ENCODE data around the gene ABCA7.

ABCA7 gene

DNA sequence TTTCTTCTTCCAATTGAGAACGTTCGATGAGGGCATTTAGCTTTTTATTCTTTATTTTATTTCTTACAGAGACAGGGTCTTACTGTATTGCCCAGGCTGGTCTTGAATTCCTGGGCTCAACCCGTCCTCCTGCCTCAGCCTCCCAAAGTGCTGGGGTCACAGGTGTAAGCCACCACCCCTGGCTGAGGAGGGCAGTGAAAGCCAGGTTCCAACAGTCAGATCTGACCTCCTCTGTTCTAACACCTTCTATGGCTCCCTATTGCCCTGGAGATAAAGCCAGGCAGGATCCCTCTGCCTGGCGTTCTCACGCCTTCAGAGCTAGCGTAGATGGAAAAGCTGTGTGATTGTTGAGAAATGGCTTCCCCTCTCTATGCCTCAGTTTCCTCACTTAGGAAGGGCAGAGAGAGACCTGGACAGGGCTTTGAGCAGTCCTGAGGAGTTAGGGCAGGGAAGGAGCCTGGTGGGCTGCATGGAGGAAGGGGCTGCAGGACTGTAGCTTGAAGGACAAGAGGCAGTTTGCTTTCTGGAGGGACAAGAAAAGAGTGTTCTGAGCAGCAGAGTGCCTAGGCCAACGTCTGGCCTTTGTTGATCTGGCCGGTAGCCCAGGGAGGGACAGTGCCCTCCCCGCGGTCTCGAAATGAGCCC, 32.6 kb downstream of the ABCA7 start:
- no peak for DNase-seq (ENCODE audit: low spot score)

DNA sequence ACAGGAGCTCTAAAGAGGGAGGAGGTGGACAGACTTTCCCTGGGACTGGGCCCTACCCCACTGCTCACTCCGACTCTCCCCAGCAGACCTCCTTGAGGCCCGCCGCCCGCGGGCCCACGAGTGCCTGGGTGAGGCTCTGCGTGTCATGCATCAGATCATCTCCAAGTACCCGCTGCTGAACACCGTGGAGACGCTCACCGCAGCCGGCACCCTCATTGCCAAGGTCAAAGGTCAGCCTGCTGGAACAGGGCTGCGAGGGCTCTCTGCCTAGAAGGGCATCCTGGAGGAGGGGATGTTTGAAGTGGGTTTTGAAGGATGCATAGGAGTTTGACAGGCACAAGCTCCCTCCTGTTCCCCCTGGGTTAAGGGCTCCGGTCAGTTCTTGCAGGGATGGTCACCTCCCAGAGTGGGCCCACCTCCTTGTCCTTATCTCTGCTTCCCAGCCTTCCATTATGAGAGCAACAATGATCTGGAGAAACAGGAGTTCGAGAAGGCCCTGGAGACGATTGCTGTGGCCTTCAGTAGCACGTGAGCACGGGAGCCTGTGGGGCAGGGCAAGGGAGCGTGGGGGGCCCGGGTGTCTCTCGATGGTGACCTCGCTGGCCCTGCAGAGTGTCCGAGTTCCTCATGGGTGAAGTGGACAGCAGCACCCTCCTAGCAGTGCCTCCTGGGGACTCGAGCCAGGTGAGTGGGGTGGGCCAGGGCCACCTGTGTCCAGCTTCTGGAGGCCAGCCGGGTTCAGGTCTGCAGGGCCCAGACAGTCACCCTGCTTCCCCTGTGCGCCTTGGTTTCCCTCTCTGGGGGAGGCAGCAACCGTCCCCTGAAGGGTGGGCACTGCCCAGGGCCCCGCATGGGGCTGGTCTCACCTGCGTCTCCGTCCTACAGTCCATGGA, 33.4 kb downstream of the ABCA7 start:
- DNase-seq (ENCODE audit: low spot score) = no peak

DNA sequence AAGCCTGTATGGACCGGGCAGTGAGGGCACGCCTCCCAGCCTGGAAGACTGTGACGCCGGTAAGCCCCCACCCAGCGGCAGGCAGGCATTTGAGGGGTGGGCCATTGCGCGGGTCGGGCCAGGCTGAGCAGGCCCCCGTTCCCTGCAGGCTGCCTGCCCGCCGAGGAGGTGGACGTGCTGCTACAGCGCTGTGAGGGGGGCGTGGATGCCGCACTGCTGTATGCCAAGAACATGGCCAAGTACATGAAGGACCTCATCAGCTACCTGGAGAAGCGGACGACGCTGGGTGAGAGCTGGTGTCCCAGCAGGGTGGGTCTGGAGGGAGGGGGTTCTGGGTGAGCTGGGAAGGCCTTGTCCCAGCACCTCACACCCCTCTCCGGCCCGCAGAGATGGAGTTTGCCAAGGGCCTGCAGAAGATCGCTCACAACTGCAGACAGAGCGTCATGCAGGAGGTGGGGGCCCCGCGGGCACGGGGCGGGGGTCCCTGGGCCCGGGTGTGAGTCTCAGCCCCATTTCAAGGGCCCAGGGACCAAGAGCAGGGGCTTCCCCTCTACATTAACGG, 34.1 kb downstream of the ABCA7 start:
- no peak for DNase-seq (ENCODE audit: low spot score)

DNA sequence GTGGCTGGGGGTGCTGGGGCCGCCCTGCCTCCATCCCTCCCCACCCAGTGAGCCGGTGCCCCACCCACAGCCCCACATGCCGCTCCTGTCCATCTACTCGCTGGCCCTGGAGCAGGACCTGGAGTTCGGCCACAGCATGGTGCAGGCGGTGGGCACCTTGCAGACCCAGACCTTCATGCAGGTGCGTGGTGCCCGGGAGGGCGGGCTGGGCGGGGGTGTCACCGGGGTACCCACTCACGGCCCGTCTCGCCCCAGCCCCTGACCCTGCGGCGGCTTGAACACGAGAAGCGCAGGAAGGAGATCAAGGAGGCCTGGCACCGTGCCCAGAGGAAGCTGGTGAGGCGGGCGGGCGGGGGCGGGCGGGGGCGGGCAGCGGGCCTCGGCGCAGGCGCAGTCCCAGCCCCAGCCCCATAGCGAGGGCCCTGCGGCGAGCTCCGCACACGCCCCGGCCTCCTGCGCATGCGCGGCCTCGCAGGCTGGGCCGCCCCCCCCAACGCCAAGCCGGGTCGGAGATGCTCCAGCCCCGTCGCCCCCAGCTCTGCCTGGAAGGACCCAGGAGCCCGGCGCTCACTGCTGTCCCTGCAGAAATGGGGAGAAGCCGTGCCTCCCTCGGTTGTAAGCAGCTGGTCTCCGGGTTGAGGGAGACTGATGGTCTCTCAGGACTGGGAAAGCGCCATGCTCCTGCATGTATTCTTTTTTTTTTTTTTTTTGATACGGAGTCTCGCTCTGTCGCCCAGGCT, 34.8 kb downstream of the ABCA7 start:
- peak; percentile 96 for DNase-seq (ENCODE audit: low spot score)

DNA sequence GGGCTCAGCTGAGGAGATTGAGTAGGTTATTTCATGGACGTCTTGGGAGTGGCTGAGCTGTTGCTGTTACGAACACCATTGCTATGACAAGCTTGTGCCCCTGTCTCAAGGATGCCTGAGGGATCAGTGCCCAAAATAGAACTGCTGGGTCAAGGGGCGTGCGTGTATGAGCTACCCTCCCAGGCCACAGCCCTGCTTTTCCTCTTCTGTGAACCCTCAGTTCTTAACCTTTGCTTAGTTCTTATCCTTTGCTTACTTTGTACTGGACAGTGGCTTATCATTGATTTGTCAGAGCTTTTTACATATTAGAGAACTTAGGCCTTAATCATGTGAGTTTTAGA, 36.1 kb downstream of the ABCA7 start:
- DNase-seq (ENCODE audit: low spot score) = no peak

DNA sequence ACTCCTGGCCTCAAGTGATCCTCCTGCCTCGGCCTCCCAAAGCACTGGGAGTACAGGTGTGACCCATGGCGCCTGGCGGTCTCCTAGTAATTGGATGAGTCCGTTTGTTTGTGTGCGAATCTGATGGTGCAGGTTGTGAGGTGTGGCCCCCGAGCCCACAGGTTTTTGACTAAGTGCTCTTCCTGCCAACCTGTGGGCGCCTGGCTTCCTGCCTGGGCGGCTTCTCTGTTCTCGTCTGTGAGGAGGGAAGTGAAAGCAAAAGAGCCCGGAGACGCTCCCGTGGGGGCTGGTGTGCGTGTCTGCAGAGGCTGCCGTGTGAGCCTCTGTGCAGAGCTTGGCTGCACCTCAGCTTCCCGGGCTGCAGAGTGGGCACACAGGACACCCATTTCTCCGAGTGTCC, 37.0 kb downstream of the ABCA7 start:
- DNase-seq (ENCODE audit: low spot score) = peak; percentile 87

DNA sequence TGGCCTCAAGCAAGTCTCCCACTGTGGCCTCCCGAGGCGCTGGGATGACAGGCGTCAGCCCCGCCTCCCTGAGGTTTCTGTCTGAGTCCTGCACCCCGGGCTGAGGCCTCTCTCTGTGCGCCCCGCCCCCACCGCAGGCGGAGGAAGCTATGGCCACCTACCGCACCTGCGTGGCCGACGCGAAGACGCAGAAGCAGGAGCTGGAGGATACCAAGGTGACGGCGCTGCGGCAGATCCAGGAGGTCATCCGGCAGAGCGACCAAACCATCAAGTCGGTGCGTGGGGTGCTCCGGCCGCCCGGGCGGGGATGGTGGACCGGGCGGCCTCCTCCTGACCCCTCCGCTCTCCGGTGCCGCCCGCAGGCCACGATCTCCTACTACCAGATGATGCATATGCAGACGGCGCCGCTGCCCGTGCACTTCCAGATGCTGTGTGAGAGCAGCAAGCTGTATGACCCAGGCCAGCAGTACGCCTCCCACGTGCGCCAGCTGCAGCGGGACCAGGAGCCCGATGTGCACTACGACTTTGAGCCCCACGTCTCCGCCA, 39.7 kb downstream of the ABCA7 start:
- DNase-seq (ENCODE audit: low spot score) = no peak

DNA sequence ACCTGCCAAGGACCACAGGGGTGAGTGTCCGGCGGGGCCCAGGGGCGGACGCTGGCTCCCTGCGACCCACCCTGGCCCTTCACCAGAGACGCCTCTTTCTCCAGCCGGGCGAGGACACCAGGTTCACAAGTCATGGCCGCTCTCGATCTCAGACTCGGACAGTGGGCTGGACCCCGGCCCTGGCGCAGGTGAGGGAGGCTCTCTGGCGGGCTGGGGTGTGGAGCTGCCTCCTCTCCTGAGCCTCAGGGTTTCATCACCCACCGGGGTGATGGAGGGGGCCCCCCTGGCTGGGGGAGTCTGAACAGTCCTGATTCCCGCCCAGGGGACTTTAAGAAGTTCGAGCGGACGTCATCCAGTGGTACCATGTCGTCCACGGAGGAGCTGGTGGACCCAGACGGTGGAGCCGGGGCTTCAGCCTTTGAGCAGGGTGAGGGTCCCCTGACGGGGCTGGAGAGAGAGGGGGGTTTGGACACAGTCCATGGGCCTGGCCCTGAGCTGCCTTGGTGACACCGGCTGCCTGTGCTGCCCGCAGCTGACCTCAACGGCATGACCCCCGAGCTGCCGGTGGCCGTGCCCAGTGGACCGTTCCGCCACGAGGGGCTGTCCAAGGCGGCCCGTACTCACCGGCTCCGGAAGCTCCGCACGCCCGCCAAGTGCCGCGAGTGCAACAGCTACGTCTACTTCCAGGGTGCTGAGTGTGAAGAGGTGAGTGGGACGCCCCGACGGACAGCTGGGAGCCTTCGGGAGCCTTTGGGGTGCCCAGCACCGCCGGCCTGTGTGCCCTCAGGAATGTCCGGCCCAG, 40.7 kb downstream of the ABCA7 start:
- no peak for DNase-seq (ENCODE audit: low spot score)

DNA sequence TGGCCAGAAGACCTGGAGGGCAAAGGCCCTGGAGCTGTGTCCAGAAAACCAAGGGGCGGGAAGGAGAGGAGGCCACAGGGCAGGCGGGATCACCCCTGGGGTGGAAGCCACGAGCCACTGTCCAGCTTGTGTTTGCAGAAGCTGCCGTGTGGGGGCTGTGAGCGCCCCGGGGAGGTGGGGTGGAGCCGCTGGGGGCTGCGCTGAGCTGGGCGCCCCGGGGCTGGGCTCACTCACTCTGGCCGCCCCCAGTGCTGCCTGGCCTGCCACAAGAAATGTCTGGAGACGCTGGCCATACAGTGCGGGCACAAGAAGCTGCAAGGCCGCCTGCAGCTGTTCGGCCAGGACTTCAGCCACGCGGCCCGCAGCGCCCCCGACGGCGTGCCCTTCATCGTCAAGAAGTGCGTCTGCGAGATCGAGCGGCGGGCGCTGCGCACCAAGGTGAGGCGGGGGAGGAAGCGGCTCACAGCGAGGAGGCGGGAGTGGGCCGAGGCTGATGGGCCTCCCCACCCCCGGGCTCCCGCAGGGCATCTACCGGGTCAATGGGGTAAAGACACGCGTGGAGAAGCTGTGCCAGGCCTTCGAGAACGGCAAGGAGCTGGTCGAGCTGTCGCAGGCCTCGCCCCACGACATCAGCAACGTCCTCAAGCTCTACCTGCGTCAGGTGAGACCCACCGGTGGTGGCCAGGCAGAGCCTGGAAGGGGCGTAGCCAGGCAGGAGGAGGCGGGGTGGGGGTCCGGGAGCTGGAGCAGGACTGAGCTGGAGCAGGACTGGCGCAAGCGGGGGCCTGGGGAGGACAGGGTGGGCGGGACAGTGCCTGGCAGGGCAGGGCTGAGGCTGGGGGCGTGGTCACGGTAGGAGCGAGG, 41.6 kb downstream of the ABCA7 start:
- no peak for DNase-seq (ENCODE audit: low spot score)

DNA sequence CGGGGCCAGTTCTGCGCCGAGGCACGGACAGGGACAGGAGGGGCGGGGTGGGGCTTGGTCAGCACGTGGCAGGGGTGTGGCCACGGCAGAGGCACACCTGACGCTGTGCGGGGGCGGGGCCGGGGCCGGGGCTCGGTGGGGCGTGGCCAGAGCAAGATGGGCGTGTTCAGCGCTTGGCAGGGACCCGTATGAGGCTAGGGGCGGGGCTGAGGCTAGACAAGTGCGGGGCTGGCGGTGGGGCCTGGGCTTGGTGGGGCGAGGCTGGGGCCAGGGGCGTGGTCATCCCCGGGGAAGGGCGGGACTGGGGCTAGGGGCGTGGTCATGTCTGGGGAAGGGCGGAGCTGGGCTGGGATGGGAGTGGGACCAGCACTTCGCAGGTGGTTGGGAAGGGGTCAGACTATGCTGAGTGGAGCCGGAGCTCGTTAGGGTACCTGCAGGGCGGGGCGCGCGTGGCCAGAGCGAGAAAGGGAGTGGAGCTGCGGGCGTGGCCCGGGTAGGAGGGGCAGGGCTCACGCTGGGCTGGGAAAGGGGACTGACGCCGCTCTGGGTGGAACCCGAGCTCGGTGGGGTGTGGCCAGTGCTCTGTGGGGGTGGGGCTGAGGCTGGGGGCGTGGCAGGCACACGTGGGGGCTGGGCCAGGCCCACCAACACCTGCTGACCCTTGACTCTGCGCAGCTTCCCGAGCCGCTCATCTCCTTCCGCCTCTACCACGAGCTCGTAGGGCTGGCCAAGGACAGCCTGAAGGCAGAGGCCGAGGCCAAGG, 42.4 kb downstream of the ABCA7 start:
- DNase-seq (ENCODE audit: low spot score) = peak; percentile 88

DNA sequence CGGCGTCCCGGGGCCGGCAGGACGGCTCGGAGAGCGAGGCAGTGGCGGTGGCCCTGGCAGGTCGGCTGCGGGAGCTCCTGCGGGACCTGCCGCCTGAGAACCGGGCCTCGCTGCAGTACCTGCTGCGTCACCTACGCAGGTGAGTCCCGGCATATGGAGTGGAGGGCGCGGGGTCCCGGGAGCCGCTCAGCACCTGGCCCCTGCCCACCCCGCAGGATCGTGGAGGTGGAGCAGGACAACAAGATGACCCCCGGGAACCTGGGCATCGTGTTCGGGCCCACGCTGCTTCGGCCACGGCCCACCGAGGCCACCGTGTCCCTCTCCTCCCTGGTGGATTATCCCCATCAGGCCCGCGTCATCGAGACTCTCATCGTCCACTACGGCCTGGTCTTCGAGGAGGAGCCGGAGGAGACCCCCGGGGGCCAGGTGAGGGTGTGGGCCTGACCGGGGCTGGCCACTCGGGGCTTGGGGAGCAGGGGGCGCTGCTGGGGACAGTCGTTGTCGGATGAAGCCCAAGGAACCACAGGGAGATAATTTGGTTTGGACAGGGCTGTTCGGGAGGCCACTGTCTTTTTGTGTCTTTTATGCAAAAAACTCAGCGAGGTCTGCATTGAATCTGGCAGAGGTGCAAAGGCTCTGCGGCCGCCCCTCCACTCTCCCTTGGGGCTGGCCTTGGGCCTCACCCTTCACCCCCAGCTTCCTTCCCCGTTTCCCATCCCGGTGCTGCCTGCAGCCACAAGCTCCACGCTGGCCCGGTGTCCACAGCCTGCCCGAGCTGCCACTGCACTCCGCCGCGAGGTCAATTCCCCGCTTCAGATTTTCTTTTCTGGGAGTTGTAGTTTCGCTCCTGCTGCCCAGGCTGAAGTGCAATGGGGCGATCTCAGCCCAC, 43.3 kb downstream of the ABCA7 start:
- no peak for DNase-seq (ENCODE audit: low spot score)

DNA sequence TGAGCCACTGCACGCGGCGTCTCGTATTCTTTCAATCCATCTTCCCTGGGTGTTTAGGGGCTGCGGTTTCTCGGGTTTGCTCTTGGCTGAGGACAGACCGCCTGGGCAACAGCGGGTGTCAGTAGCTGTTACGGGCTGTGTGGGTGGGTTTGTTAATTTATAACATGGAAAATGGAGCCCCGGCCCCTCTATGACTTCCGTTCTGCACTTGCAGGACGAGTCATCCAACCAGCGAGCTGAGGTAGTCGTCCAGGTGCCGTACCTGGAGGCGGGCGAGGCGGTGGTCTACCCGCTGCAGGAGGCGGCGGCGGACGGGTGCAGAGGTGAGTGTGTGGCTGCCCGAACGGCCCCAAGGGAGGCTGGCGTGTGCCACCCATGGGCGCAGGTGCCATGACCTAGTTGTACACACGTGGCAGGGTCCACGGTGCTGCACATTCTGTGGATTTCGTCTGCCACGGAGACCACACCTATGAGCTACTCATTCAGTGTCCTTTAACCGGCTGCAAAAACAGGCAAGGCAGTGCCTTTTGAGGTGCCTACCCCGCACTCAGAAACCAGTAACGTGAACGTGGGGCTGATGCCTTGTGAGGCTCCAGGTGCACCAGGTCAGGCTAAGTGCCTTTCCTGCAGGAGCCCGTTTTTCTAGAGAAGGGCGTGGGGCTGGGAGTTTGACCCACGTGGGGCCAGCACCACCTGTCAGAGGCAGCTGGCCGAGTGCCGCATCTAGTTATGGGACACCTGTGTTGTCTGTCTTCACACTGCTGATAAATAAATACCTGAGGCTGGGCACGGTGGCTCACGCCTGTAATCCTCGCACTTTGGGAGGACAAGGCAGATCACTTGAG, 44.3 kb downstream of the ABCA7 start:
- DNase-seq (ENCODE audit: low spot score) = no peak

DNA sequence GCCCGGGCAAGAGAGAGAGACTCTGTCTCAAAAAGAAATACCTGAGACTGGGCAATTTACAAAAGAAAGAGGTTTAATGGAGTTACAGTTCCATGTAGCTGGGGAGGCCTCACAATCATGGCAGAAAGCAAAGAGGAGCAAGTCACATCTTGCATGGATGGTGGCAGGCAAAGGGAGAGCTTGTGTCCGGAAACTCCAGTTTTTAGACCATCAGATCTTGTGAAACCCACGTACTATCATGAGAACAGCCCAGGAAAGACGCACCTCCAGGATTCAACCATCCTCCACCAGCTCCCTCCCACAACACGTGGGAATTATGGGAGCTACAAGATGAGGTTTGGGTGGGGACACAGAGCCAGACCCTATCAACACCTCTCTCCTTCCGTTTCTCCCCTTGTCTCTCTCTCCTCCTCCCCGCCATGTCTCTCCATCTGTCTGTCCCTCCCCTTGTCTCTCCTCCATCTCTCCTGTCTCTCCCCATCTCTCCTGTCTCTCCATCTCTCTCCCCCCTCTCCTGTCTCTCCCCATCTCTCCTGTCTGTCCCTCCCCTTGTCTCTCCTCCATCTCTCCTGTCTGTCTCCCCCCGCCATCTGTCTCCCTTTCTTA, 45.2 kb downstream of the ABCA7 start:
- no peak for DNase-seq (ENCODE audit: low spot score)

DNA sequence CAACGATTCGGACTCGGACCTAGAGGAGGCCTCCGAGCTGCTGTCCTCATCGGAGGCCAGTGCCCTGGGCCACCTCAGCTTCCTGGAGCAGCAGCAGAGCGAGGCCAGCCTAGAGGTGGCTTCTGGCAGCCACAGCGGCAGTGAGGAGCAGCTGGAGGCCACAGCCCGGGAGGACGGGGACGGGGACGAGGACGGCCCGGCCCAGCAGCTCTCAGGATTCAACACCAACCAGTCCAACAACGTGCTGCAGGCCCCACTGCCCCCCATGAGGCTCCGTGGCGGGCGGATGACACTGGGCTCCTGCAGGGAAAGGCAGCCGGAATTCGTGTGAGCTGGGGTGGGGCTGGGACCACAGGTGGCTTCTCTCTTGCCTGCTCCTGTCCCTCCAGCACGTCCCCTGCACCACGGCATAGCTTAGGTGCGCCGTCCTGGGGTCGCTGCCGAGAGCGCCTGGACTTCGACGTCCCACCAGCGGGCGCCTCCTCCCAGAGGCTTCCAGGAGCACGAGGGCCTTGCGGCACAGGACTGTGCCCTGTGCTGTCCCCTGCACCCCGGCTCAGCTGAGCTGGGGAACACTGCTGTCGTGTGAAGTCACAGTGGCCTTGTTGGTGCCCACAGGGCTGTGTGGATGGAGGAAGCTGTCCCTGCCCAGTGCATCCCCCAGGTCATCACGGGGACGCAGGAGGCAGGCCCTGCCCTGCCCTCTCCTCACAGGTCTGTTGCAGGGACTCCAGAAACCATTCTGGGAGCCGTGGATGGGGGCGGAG, 46.0 kb downstream of the ABCA7 start:
- DNase-seq (ENCODE audit: low spot score) = no peak

DNA sequence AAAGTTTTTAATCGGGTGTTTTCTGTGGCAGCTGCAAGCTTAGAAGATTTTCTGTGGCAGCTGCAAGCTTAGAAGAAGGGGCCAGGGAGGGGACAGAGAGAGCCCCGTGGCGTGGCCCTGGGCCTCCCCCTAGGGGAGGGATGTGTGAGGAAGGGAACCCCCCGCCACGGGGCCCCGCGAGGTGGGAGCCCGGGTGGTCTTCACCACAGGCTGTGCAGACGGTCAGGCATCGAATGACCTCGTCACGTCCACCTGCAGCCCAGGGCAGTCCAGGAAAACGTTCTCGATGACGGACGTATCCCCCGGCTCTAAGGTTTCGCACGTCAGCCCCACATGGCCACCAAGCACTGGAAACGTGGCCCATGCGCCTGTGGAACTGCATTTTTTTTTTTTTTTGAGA, 46.7 kb downstream of the ABCA7 start:
- DNase-seq (ENCODE audit: low spot score) = no peak

DNA sequence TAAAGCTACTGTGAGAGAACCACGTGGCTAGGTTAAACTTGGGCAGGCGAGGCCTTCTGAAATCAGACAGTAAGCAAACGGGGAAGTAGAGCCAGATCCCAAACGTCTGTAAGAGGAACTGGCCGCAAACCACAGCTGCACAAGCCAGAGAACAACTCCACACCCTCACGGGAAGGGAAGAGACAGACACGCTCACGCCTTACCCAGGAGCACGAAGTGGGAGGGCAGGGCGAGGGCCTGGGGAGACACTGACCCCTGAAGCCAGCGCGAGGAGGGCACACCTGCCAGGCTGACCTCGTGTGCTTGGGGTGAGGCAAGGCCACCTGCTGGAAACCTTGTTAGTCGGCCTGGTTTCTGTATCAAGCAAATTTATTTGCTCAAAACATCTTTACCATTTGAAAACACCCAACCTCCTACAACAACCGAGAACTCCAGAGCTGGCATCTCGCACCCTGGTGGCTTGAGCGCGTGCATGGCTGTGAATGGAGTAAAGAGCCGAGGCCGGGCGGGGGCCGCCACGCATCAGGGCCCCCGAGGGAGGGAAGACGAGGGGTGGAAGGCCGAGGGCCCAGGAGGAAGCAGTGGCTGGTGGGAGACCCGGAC, 48.0 kb downstream of the ABCA7 start:
- DNase-seq (ENCODE audit: low spot score) = peak; percentile 61
